Heart left ventricle (tissue), 16 donors: ENCODE data around the gene SSNA1. TPM values are rescaled to one million over a fixed set of nuclear protein-coding genes. Genes with fewer than 3 reads are reported as not detected.
A peak's percentile ranks its signal among the peaks of the same experiment; 100 is the strongest.

ENCODE experiments used
- ATAC-seq, 4 donors: fragments of 200-7000 bp; cut with Tn5 transposase; one replicate each; pipeline ENCODE4 v1.9.1; 2020 to 2022; ENCODE audit warnings: moderate library complexity in 4 of 4, mild to moderate bottlenecking in 3 of 4, moderate number of reproducible peaks in 1 of 4
- DNase-seq, 5 donors: peaks; one replicate each; pipeline ENCODE4 v3.0.0-alpha.2; 2020
- H3K27ac ChIP-seq, 12 donors: fragments of 200-600 bp; sonication (generic) in 4 of 12; one replicate each; pipeline versions ENCODE4 v1.5.0 to v1.8.0; 2016 to 2022; ENCODE audit warnings: mild to moderate bottlenecking in 2 of 12
- H3K27me3 ChIP-seq, 9 donors: fragments of 200-600 bp; sonication (generic) in 2 of 9; one replicate each; pipeline versions ENCODE4 v1.5.1 to v1.8.0; 2016 to 2022; ENCODE audit warnings: mild to moderate bottlenecking in 3 of 9
- H3K36me3 ChIP-seq, 9 donors: fragments of 200-600 bp; sonication (generic) in 2 of 9; one replicate each; pipeline versions ENCODE4 v1.5.0 to v1.8.0; 2018 to 2022; ENCODE audit warnings: mild to moderate bottlenecking in 2 of 9
- H3K4me1 ChIP-seq, 12 donors: fragments of 200-600 bp; sonication (generic) in 4 of 12; one replicate each; pipeline versions ENCODE4 v1.5.0 to v1.8.0; 2016 to 2022; ENCODE audit warnings: mild to moderate bottlenecking in 3 of 12
- H3K4me3 ChIP-seq, 12 donors: fragments of 200-600 bp; sonication (generic) in 4 of 12; one replicate each; pipeline versions ENCODE4 v1.5.0 to v1.8.0; 2017 to 2022; ENCODE audit warnings: mild to moderate bottlenecking in 9 of 12, moderate library complexity in 4 of 12
- H3K9me3 ChIP-seq, 12 donors: fragments of 200-600 bp; sonication (generic) in 4 of 12; one replicate each; pipeline versions ENCODE4 v1.5.0 to v1.8.0; 2016 to 2022; ENCODE audit warnings: mild to moderate bottlenecking in 1 of 12
- CTCF ChIP-seq, 12 donors: fragments of 200-600 bp; sonication (generic) in 4 of 12; IDR thresholded peaks; one replicate each; pipeline versions ENCODE4 v1.5.0 to v1.8.0; 2018 to 2022; ENCODE audit warnings: antibody characterized with exemption in 12 of 12, mild to moderate bottlenecking in 5 of 12
- POLR2A ChIP-seq, 2 donors: fragments of 450-650 bp; IDR thresholded peaks; one replicate each; pipeline ENCODE4 v1.6.1; 2017; ENCODE audit warnings: antibody characterized with exemption in 2 of 2, mild to moderate bottlenecking in 2 of 2, moderate library complexity in 2 of 2
- WGBS, 4 donors: extraction: QIAGEN DNeasy Blood & Tissue Kit in 2 of 4; methylation state at CpG; one replicate each; pipeline versions ENCODE4 v1.1.5 to v1.1.7; 2013 to 2018; 5-methylcytosine and 5-hydroxymethylcytosine counted together
- intact Hi-C, 10 donors: fragments of 100-400 bp; cut with DNase I; formaldehyde crosslinking; loops; one replicate each; pipeline versions ENCODE4 v1.11.1 to v1.14.2; 2022
- polyA plus RNA-seq, 2 donors: library from polyadenylated mRNA; stranded (reverse); fragments of 200-250 nt; gene quantifications; one replicate each; pipeline ENCODE4 v1.2.3, GENCODE V29; 2013
- total RNA-seq, 9 donors: library from RNA; depleted of rRNA in 2 of 9; stranded (reverse); fragments of >200 nt in 2 of 9; fragmentation: NEBNext Ultra II Directional in 3 of 9; extraction: Animal tissue kit (Norgen Biotek cat#: 25700) in 3 of 9; gene quantifications; one replicate each; pipeline versions ENCODE4 v1.1.0 to v1.2.4, GENCODE V29; 2016 to 2023
- donor health status: ischemic (EF 13 %, LVEDD 7.1; RV severe dilation, severe dysfunction).
- donor health status: healthy with polysubstance abuse.
- donor health status: DM: no; HTN: yes; CAD: no.
- donor health status: DM: no; HTN: no; CAD: no.
- donor health status: ischemic (EF 25% LVEDD 6.9; RV normal size, moderate dysfunction).
- donor health status: ischemic (EF 25% LVEDD 5.7; RV mildly dilated, moderate dysfunction).
- donor health status: healthy.
- donor health status: DM: yes; HTN: yes; CAD: no.
- donor health status: ischemic (EF 35%, LVEDD 5.7; RV mildly dilated, moderate dysfunction).
- donor health status: nonischemic (EF 11% LVEDD 7.7; RV severe dilation, severe dysfunction).
- donor health status: DM: yes; HTN: yes; CAD: no.
- donor health status: PGD.
- donor health status: ischemic (EF 29% LVEDD 5.4; RV normal size, mild dysfunction).
- donor health status: nonischemic (EF 23%, LVEDD 6.1; RV moderate dilation, normal function).

The SSNA1 gene
- total and polyA plus RNA-seq, 11 donors = 46.0 to 161 (median 67.7) TPM

- no peak for DNase-seq
- TF ChIP-seq POLR2A (IDR thresholded peaks at IDR 0.05) (no peak), CTCF (IDR thresholded peaks at IDR 0.05) (no peak)
- Histone ChIP-seq H3K27ac (no peak overlapping the region), H3K9me3 (no peaks in the 10 kb centered on the region), H3K4me1 (peaks cover 0 to 24% (median 10%) of the 10 kb centered on the region in 12 donors), H3K4me3 (no peak overlapping the region), H3K27me3 (peaks cover 68 to 100% (median 93%) of the 10 kb centered on the region in 9 donors), H3K36me3 (no peaks in the 10 kb centered on the region)
- ATAC-seq = no peak
- 6 to 9% (median 8%) methylated on average over 16 to 69 of the region's 71 CpGs for WGBS, 4 donors
- intact Hi-C loops = no loop called here
Observed at GRCh38 chr9:137161558-137162486, 26.7 kb upstream of the SSNA1 start.

- peaks cover 70 to 100% (median 96%) of the 10 kb centered on the region in 9 donors for H3K27me3 ChIP-seq
- DNase-seq (no peak), ATAC-seq (peak in 2 of 4 donors; percentile 41 to 44)
- no peak overlapping the region for H3K27ac ChIP-seq
- TF ChIP-seq POLR2A (IDR thresholded peaks at IDR 0.05) (no peak), CTCF (IDR thresholded peaks at IDR 0.05) (peak in 3 of 12 donors; percentile 6 to 22 (median 11))
- H3K4me1 ChIP-seq = peaks cover 0 to 30% (median 12%) of the 10 kb centered on the region in 12 donors
- no peaks in the 10 kb centered on the region for H3K36me3 ChIP-seq
- WGBS, 4 donors = 5 to 9% (median 6%) methylated on average over 20 to 74 of the region's 74 CpGs
- peak overlapping the region in 10 of 12 donors; percentile 15 to 41 (median 32) for H3K4me3 ChIP-seq
- intact Hi-C loops = no loop called here
- no peaks in the 10 kb centered on the region for H3K9me3 ChIP-seq
Observed at GRCh38 chr9:137162505-137163364, 25.7 kb upstream of the SSNA1 start.

DNA sequence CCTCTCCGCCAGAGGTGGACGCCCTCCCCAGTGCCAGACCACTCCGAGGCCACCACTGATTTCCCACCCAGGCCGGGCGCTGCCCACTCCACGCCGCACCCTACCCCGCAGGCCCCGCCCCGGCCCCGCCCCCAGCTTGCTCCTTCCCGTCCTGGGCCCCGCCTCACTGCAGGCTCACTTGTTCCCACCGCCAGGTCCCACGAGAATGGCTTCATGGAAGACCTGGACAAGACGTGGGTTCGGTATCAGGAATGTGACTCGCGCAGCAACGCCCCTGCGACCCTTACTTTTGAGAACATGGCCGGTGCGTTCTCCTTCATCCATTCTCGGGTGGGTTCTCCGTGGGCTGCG, 25.1 kb upstream of the SSNA1 start:
- Histone ChIP-seq H3K4me3 (peak overlapping the region in 10 of 12 donors; percentile 15 to 41 (median 32)), H3K27ac (no peak overlapping the region), H3K36me3 (no peaks in the 10 kb centered on the region), H3K27me3 (peaks cover 71 to 100% (median 97%) of the 10 kb centered on the region in 9 donors), H3K4me1 (peaks cover under 1 to 36% (median 18%) of the 10 kb centered on the region in 12 donors), H3K9me3 (no peaks in the 10 kb centered on the region)
- intact Hi-C loops = no loop called here
- 29 to 49% (median 36%) methylated on average over 15 to 26 of the region's 26 CpGs for WGBS, 4 donors
- no peak for DNase-seq
- peak in 1 of 4 donors; percentile 4 for ATAC-seq
- TF ChIP-seq POLR2A (IDR thresholded peaks at IDR 0.05) = no peak
- no peak for TF ChIP-seq CTCF (IDR thresholded peaks at IDR 0.05)

DNA sequence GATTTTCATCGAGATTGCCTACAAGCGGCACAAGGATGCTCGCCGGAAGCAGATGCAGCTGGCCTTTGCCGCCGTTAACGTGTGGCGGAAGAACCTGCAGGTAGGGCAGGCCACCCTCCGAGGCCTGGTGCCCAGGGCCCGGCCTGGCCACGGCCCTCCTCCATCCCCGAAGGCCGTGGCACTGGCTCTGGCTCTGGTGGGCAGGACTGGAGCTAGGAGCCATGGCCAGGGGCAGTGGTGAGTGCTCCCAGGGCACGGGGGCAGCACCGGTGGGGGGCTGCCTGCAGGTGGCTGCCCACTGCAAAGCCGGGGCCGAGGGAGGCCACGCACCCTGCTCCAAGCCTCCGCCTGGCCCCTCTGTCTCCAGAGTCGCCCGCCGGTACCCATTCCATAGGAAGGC, 24.7 kb upstream of the SSNA1 start:
- TF ChIP-seq CTCF (IDR thresholded peaks at IDR 0.05) (no peak), POLR2A (IDR thresholded peaks at IDR 0.05) (no peak)
- Histone ChIP-seq H3K27me3 (peaks cover 71 to 100% (median 95%) of the 10 kb centered on the region in 9 donors), H3K9me3 (no peaks in the 10 kb centered on the region), H3K27ac (no peak overlapping the region), H3K36me3 (no peaks in the 10 kb centered on the region), H3K4me1 (peaks cover 2 to 41% (median 22%) of the 10 kb centered on the region in 12 donors), H3K4me3 (no peak overlapping the region)
- ATAC-seq (no peak), DNase-seq (no peak)
- WGBS, 4 donors = 81 to 91% (median 82%) methylated on average over 8 to 22 of the region's 22 CpGs
- intact Hi-C loops = no loop called here
